Skeletal muscle tissue (tissue), 4 donors: ENCODE data around the gene SLC2A3. TPM values are rescaled to one million over a fixed set of nuclear protein-coding genes. Genes with fewer than 3 reads are reported as not detected.
"Not testable (repeated sequence)": the region's sequence is repeated elsewhere in the genome, so short reads cannot be mapped to it uniquely, and the experiment has no call there.

Source experiments
- H3K27ac ChIP-seq: one replicate; pipeline ENCODE4 v1.7.0; 2013; ENCODE audit warnings: mild to moderate bottlenecking, low read depth, low read length, inconsistent platforms
- H3K27me3 ChIP-seq, 3 donors: one replicate each; pipeline ENCODE4 v1.7.0; 2013; ENCODE audit warnings: low read length in 3 of 3; ENCODE audit not compliant: control insufficient read depth in 3 of 3, insufficient read depth in 3 of 3
- H3K36me3 ChIP-seq, 3 donors: one replicate each; pipeline ENCODE4 v1.7.0; 2013; ENCODE audit warnings: low read length in 3 of 3; ENCODE audit not compliant: control insufficient read depth in 3 of 3, insufficient read depth in 3 of 3
- H3K4me1 ChIP-seq, 3 donors: one replicate each; pipeline ENCODE4 v1.7.0; 2013; ENCODE audit warnings: low read length in 3 of 3, mild to moderate bottlenecking in 3 of 3; ENCODE audit not compliant: control insufficient read depth in 3 of 3, insufficient read depth in 3 of 3
- H3K4me3 ChIP-seq, 3 donors: one replicate each; pipeline ENCODE4 v1.7.0; 2013; ENCODE audit warnings: low read length in 3 of 3
- H3K9ac ChIP-seq, 3 donors: one replicate each; pipeline ENCODE4 v1.7.0; 2013; ENCODE audit warnings: low read length in 3 of 3, mild to moderate bottlenecking in 3 of 3, moderate library complexity in 2 of 3, low read depth in 1 of 3
- H3K9me3 ChIP-seq, 3 donors: one replicate each; pipeline ENCODE4 v1.7.0; 2013; ENCODE audit warnings: low read length in 3 of 3; ENCODE audit not compliant: control insufficient read depth in 3 of 3
- total RNA-seq: library from RNA; depleted of rRNA; stranded (reverse); fragments of >200 nt; gene quantifications from one replicate; pipeline ENCODE4 v1.2.3, GENCODE V29; 2014
- donor health status: Osteomylitis.

SLC2A3 gene
- total RNA-seq, 1 donor from 2014 or later, result 49.6 TPM

DNA sequence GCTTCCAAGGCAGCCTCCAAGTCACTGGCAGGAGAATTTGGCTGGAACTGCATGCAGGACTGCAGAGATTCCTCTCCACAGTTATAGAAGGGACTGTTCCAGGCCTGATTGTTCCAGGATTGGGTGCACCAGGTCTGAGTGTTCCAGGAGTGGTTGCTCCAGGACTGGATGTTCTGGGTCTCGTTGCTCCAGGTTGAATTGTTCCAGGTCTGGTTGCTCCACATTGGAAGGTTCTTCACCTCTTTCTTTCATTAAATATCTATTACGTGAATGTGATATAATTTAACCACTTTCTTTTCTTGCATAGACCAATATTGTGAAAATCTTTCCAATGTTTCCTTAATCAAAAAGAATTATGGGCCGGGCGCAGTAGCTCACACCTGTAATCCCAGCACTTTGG, 39.3 kb downstream of the SLC2A3 start:
- H3K27ac ChIP-seq, H3K36me3 ChIP-seq, H3K9me3 ChIP-seq, H3K4me3 ChIP-seq, H3K9ac ChIP-seq, H3K27me3 ChIP-seq, H3K4me1 ChIP-seq: not testable (repeated sequence)

DNA sequence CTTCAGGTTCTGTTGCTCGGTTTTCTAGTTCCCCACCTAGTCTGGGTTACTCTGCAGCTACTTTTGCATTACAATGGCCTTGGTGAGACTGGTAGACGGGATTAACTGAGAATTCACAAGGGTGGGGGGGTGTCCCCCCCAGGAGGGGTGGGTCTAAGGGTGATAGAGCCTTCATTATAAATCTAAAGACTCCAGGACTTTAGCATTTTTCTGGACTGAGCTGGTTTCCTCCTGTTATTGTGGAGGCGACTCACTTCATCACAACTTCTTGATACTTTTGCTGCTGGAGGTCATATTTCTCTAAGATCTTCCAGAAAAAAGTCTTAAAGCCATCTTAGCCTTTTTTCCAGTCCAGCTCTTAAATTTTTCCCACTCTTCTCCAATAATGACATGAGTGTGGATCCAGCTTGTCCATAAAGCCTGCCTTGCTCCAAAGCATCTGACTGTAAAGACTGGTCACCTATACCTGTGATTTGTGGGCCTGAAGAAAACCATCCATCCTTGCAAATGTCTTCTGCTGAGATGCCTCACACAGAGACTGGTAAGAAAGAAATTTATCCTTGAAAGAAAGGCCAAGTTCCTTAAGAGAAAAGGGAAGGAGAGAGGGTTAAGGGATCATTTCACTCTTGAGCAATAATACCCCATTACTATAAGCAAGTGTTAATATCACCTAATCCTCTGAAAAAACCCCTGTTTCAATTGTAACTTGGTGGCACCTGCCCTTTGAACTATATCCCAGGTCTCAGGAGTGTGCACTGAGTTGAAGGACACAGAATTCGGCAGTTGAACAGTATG, 43.6 kb downstream of the SLC2A3 start:
- Histone ChIP-seq H3K27me3 (no peaks in the 10 kb centered on the region), H3K4me1 (no peaks in the 10 kb centered on the region), H3K27ac (no peak overlapping the region), H3K9me3 (no peaks in the 10 kb centered on the region), H3K4me3 (no peak overlapping the region), H3K36me3 (no peaks in the 10 kb centered on the region), H3K9ac (no peak overlapping the region)

DNA sequence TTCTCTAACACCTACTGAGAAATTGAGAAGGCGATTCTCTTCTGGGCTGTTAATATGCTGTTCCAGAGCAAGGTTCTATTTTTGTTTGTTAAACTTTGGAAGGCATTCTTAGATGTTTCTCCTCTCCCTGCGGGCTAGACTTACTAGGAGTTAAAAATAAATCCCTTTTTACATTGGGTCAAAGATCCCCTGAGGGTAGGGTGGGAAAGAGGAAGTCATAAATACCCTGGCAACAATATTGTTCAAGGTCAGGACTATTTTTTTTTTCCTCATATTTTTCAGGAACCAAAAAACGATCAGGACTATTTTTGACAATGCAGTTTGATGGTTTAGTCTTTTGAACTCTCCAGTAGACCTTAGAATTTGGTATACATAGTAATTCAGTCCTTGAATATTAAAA, 51.3 kb downstream of the SLC2A3 start:
- Histone ChIP-seq H3K4me3 (no peak overlapping the region), H3K9me3 (no peaks in the 10 kb centered on the region), H3K9ac (no peak overlapping the region), H3K27ac (no peak overlapping the region), H3K4me1 (no peaks in the 10 kb centered on the region), H3K36me3 (no peaks in the 10 kb centered on the region), H3K27me3 (no peaks in the 10 kb centered on the region)

DNA sequence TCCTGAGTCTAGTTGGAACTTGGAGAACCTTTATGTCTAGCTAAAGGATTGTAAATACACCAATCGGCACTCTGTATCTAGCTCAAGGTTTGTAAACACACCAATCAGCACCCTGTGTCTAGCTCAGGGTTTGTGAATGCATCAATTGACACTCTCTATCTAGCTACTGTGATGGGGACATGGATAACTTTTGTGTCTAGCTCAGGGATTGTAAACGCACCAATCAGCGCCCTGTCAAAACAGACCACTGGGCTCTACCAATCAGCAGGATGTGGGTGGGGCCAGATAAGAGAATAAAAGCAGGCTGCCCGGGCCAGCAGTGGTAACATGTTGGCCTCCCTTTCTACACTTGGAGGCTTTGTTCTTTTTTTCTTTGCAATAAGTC, 54.3 kb downstream of the SLC2A3 start:
- not testable (repeated sequence) for H3K9me3 ChIP-seq, H3K4me1 ChIP-seq, H3K27me3 ChIP-seq, H3K36me3 ChIP-seq, H3K4me3 ChIP-seq, H3K27ac ChIP-seq, H3K9ac ChIP-seq

DNA sequence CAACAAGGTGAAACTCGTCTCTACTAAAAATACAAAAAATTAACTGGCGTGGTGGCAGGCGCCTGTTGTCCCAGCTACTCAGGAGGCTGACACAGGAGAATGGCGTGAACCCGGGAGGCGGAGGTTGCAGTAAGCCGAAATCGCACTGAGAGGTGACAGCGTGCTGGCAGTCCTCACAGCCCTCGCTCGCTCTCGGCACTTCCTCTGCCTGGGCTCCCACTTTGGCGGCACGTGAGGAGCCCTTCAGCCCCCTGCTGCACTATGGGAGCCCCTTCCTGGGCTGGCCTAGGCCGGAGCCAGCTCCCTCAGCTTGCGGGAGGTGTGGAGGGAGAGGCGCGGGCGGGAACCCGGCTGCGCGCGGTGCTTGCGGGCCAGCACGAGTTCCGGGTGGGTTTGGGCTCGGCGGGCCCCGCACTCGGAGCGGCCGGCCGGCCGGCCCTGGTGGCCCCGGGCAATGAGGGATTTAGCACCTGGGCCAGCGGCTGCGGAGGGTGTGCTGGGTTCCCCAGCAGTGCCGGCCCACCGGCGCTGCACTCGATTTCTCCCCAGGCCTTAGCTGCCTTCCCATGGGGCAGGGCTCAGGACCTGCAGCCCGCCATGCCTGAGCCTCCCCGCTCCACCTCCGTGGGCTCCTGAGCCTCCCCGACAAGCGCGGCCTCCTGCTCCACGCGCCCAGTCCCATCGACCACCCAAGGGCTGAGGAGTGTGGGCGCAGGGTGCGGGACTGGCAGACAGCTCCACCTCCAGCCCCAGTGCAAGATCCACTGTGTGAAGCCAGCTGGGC, 54.8 kb downstream of the SLC2A3 start:
- H3K4me3 ChIP-seq, result not testable (repeated sequence)

DNA sequence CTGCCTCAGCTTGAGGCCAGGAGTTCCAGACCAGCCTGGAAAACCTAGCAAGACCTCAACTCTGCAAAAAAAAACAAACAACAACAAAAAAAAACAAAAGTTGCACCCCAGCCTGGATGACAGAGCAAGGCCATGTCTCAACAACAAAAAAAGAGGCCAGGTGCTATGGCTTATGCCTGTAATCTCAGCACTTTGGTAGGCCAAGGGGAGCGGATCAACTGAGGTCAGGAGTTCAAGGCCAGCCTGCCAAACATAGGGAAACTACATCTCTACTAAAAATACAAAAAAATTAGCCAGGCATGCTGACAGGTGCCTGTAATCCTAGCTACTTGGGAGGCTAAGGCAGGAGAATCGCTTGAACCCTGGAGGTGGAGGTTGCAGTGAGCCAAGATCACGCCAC, 56.7 kb downstream of the SLC2A3 start:
- Histone ChIP-seq H3K27me3 (no peaks in the 10 kb centered on the region), H3K27ac (no peak overlapping the region), H3K9me3 (no peaks in the 10 kb centered on the region), H3K9ac (no peak overlapping the region), H3K4me1 (no peaks in the 10 kb centered on the region), H3K36me3 (no peaks in the 10 kb centered on the region), H3K4me3 (no peak overlapping the region)

More for the DNA sequence above, 54.8 kb downstream of the SLC2A3 start:
- H3K36me3 ChIP-seq, H3K27ac ChIP-seq, H3K4me1 ChIP-seq, H3K27me3 ChIP-seq, H3K9me3 ChIP-seq, H3K9ac ChIP-seq: not testable (repeated sequence)

DNA sequence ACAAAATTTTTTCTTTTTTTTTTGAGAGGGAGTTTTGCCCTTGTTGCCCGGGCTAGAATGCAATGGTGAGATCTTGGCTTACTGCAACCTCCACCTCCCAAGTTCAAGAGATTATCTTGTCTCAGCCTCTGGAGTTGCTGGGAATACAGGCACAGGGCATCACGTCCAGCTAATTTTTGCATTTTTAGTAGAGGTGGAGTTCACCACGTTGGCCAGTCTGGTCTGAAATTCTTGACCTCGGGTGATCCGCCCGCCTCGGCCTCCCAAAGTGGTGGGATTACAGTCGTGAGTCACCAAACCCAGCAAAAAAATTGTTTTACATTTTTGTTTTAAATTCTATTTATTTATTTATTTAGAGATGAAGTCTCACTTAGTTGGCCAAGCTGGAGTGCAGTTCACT, 58.6 kb downstream of the SLC2A3 start:
- Histone ChIP-seq H3K9ac (no peak overlapping the region), H3K9me3 (no peaks in the 10 kb centered on the region), H3K27me3 (peaks cover under 1 to 12% (median 11%) of the 10 kb centered on the region in 3 donors), H3K27ac (no peak overlapping the region), H3K4me3 (no peak overlapping the region), H3K4me1 (no peaks in the 10 kb centered on the region), H3K36me3 (no peaks in the 10 kb centered on the region)

DNA sequence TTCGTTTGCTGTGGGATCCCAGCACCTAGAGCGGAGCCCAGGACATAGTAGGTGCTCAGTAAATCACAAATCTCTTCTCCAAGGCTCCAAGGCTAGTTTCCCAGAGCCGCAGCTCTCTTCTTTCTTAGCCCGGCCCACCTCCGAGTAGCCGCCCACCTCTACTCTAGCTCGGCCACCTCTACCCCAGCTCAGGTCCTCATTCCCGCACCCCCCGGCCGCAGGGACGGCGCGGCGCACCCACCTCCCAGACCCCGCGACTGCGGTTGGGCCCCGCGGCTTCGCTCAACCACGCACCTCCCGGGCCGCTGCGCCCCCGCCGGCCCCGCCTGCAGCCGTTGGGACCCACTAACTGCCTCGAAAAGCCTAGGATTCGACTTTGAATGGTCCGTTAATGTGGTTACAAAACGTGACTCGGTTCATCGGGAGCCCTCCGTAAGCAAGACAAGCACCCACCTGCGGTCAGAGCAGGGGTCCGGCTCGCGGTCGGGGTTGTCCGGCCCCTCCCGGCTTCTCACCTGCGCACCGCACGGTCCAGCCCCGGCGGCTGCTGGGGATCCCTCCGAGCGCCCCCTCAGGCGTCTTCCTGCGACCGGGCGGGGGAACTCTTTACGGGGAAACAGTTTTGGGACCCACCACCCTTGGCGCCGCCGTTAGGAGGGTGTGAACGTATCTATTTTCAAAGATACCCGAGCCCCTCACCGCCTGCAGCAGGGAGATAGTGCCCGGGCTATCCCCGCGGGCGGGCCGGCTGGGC, 63.2 kb downstream of the SLC2A3 start, which contains the start of gene SLC2A14:
Gene SLC2A14, minus strand, starts transcription at position 350 of the 754 bp plus-strand sequence. CDS start 3,035 bp downstream, outside the sequence.
- Histone ChIP-seq H3K4me1 (no peaks in the 10 kb centered on the region), H3K9ac (no peak within 1 kb of the TSS), H3K36me3 (no peaks in the 10 kb centered on the region), H3K27me3 (peaks cover 15 to 21% (median 20%) of the 10 kb centered on the region in 3 donors), H3K4me3 (no peak within 1 kb of the TSS), H3K9me3 (no peaks in the 10 kb centered on the region), H3K27ac (no peak within 1 kb of the TSS)

DNA sequence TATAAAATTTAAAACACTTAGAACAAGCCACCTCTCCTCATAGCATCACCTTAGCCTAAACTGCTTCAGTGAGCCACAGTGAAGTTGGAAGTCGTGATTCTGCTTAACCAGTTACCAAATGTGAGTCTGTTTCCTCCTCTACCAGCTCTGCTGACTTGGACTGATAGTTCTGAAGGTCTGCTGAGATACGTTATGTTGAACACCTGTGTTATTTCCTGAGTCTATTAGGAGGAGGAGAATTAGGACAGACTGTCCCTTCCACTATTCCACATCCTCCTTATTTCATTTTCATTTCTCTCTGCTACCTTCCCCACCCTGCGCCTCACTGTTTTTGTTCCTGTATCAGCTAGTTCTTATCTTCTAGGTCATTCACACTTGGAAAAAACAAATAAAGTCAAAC, 65.7 kb downstream of the SLC2A3 start:
- Histone ChIP-seq H3K9me3 (no peaks in the 10 kb centered on the region), H3K36me3 (no peaks in the 10 kb centered on the region), H3K9ac (no peak overlapping the region), H3K4me1 (no peaks in the 10 kb centered on the region), H3K4me3 (no peak overlapping the region), H3K27ac (no peak overlapping the region), H3K27me3 (peaks cover 15 to 21% (median 20%) of the 10 kb centered on the region in 3 donors)
